Right forelimb (tissue), 1 donor: Measurements from ENCODE around the gene SATB2.

Experiments used
- DNase-seq: peaks from one replicate; pipeline ENCODE4 v3.0.0-alpha.2; 2018

SATB2 gene

DNA sequence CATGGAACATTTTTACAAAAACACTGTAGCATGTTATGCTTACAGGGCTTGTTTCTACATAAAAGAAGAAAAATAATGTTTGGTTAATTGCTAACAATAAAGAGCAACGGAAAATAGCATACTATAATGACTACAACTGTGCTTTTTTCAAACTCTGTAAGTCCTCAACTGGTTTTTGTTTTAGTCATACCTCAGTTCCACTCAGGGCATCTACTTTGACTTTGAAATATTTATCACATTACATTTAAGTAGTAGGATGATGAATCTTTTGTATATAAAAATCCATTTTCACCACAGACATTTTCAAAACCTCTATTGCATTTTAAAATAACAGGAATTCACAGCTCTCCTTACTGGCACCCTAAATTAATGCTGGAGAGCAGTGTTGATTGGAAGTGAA, 8.3 kb downstream of the SATB2 start:
- DNase-seq = no peak

GRCh38 chr2:199446996-199447576, 10.7 kb downstream of the SATB2 start:
- no peak for DNase-seq

- DNase-seq = no peak
These were observed 13.0 kb downstream of the SATB2 start for GRCh38 chr2:199444749-199445148.

- no peak for DNase-seq
These were observed 14.1 kb downstream of the SATB2 start for GRCh38 chr2:199443589-199444130.

GRCh38 chr2:199442173-199442572, 15.6 kb downstream of the SATB2 start:
- DNase-seq = no peak

DNA sequence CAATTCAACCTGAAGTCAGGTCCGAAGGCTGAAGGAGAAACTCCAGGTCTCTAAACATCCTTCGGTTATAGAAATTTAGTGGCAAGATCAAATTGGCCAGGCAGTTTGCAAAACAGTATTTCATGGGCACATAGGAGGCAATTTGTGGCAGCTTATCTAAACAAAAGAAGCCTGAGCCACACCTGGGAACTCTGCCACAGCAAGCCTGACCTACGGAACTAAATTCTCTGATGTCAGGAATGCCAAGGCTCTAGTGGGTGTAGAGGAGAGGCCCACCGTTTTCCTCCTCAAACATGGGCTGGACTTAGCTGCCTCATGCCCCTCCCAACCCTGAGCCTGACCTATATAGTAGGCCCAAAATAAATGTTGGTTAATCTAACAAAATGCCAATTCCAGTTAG, 16.0 kb downstream of the SATB2 start:
- no peak for DNase-seq

GRCh38 chr2:199440118-199440517, 17.6 kb downstream of the SATB2 start:
- DNase-seq = no peak

DNA sequence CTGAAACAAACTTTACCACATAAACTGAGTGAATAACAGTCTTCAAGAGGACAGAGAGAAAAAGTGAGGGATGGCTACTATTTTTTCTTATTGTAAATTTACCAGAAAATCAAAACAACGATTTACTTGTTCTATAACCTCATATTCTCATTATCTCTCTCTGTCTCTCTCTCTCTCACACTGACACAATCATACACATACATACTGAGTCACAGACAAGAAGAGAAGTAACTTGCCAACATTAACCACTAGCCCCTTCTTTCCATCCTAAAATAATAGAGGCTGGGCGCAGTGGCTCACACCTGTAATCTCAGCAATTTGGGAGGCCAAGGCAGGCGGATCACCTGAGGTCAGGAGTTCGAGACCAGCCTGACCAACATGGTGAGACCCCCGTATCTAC, 18.2 kb downstream of the SATB2 start:
- DNase-seq = no peak

- no peak for DNase-seq
These were observed 18.7 kb downstream of the SATB2 start for GRCh38 chr2:199439066-199439465.

- no peak for DNase-seq
These were observed 23.2 kb downstream of the SATB2 start for GRCh38 chr2:199434555-199434954.

- DNase-seq = no peak
These were observed 24.4 kb downstream of the SATB2 start for GRCh38 chr2:199433204-199433832.

GRCh38 chr2:199431746-199432213, 26.0 kb downstream of the SATB2 start:
- no peak for DNase-seq

GRCh38 chr2:199430214-199430613, 27.5 kb downstream of the SATB2 start:
- no peak for DNase-seq

GRCh38 chr2:199428291-199428690, 29.4 kb downstream of the SATB2 start:
- no peak for DNase-seq

DNA sequence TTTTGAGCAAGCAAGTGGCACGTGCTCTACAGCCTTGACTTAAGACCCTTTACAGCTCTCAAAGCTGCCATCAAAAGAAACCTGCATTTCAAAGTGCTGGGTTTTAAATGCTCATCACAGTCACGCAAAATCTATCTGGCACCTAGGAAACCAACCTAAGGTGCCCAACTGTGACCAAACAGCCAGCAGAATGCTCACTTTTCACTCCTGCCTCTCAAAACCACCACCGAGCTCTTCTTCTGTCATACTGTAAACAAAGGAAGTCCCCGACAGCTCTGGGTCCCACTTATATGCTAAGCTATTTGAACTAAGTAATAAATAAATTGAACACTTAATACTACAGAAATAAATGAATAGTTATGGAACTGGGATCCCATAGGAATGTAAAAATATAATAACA, 33.6 kb downstream of the SATB2 start:
- no peak for DNase-seq

GRCh38 chr2:199419428-199419827, 38.3 kb downstream of the SATB2 start:
- no peak for DNase-seq

DNA sequence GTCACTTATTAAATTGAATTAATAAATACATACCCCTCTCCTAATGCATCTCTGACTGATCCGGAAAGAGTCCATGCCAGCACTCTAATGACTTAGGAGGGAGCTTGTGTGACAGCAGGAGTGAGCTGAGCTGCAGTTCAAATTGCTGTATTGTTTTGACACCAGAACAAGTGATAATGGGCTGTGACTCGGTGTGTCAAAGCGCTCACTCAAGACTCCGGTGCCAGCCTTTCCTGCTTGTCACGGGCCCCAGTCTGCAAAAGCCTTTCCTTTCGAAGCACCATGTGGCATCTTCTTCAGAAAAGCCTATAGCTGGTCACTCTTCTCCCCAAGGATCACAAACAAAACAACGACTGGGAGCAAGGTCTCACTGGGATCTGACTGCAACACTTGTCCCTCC, 43.3 kb downstream of the SATB2 start:
- DNase-seq = no peak

- no peak for DNase-seq
These were observed 43.7 kb downstream of the SATB2 start for GRCh38 chr2:199414001-199414400.

DNA sequence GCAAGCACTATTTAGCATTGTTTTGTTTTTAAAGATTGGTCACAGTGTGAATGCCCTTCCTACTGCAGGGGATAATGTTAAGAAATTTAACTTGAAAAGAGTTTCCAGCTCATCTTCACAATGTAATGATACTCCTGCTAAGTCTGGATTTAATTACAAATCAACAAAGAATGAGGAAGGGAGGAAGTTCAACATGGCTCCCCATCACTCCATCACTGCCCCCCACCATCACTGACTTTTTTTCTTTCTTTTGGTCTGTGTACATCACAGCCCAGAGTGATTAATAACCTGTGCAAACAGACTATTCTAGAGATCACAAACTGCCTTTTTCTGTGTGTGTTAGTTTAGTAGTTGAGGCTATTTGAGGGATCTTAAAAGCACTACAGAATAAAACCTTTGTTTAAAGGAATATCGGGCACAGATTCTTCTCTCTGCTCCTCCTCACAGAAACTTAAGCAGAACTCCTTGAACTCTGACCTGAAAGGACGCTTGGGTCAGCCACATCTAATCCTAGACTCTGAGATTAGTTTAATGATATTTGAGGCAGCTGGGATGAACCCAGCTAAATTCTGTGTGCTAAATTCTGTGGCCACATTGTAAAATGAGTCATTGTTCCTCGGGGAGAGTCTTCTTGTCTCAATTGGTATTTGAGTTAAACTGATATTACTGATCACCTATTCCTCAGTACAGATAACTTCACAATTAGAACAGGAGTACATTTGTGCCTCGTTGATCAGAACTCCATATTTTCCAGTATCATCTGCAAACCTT, 47.8 kb downstream of the SATB2 start:
- DNase-seq = no peak

DNA sequence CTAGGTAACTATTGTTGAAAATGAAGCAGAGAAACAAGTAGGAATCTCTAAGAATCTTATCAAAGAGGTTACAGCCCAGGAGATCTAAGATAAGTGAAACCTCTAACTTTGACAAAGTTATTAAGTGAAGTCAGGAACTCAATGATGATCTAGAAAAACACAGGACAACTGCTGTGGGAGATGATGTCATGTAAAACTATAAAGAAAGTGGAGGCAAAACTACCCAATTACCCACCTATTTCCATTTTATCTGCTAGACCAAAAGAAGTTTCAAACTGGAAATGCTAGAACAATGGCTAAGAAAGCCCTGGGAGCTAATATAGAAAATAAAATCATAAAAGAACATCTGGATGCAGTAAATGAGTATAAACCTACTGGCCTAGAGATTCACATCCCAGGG, 50.3 kb downstream of the SATB2 start:
- DNase-seq = no peak

GRCh38 chr2:199405241-199405640, 52.5 kb downstream of the SATB2 start:
- no peak for DNase-seq

DNA sequence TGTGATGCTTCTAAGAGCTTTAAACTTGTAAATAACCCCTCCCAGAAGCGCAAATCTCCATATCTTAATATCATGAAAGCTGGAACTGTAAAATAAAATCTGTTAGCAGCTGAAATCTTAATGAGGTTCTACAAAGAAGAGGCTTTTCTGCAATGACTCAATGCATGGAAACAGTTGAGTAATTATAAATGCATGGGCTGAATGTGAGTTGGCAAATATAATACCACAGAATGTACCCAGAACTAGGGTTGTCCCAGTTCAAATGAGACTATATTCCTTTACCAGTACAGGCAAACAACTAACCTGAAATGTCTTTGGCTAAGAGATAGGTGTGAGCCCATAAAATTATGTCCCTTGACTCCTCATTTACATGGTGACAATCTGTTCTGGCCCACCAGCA, 52.9 kb downstream of the SATB2 start:
- no peak for DNase-seq

- DNase-seq = no peak
These were observed 62.4 kb downstream of the SATB2 start for GRCh38 chr2:199395311-199395710.

DNA sequence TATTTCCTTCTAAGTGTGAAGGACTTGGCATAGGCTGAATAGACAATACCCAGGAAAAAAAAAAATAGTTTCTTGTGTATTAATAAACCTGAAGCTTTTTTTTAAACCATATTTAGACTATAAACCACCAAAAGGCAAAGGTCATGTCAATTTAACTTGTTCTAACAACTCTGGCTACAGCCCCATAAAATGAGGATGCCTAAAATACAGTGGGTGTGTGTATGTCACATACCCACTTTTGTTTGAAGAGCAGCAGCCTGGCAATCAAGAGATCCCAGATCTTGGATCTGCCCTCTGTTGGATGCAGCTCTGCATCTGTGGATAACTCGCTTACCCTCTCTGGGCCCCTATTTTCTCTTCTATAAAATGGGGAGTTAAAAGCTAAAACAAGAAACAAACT, 65.4 kb downstream of the SATB2 start:
- no peak for DNase-seq
